Measurements from ENCODE around the gene WNT5B. TPM values are rescaled to one million over a fixed set of nuclear protein-coding genes. Genes with fewer than 3 reads are reported as not detected.

The WNT5B gene
- total RNA-seq, 1 experiment from 2014 or later = 15.4 TPM

DNA sequence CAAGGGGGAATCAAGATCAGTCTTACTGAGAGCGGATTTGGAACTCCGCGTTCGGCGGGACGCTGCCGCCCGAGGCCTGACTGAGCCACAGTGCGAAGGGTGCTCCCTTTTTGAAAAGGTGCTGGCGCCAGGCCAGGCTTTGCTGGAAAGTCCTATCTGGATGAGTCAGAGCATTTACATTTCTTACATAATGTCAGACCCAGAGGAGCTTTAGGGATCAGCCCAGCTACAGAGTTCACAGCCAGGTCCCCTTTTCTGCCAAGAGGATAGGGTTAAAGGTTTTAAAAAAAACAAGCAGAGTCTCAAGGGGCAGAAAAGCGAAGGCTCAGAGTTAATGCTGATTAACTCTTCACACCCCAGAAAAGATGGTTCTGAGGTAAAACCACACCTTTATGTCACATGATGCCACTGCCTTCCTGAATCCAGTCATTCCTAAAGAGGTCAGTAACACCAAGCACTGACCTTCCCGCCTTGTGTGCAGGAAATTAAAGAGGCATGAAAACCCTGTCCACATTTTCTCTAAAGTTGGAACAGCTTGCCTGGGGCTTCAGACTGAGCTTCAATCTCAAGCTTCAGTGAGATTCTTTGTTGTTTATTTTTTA, 22.9 kb upstream of the WNT5B start:
- no peaks in the 10 kb centered on the region for H3K36me3 ChIP-seq
- H3K4me1 ChIP-seq (replicated peaks) = peaks cover 31% of the 10 kb centered on the region
- H3K27ac ChIP-seq = peak overlapping the region; percentile 44
- H3K4me3 ChIP-seq = peak overlapping the region; percentile 31
- H3K27me3 ChIP-seq (replicated peaks) = no peaks in the 10 kb centered on the region
- H3K9me3 ChIP-seq (replicated peaks) = no peaks in the 10 kb centered on the region
- DNase-seq (ENCODE audit: low read depth in 1 of 2, low spot score in 2 of 2) = peak; percentile 91 to 93

DNA sequence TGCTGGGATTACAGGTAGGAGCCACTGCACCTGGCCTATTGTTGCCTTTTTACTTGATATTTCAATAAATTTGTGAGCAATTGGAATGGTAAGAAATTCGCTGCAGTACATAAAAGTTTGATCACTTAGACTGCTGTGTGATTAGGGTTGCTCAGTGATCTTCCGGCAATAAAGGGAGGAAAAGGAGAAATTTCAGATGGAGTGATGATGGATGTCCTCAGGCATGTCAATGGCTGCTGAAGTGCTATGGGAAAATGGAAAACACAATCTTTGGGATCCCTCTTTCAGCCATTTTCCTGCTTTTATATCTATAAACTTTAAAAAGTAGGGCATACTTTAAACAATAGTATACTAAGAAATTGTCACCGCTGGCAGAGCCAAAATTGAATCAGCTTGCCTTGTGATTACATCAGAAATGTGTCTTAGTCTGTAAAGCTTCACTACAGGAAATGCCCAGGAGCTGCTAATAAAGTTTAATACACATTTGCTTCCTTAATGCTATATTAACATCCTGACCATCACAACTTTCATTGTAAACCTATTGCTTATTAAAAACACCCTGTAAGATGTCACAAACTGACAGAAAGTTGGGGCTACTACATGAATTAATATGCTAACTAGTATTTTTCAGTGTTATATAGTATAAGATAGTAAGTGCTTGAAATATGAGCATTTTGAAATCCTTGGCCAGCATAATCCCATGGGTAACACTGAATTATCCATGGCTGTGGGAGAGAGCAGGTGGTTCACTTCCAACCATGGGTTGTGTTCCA, 20.9 kb upstream of the WNT5B start:
- no peak for DNase-seq (ENCODE audit: low read depth in 1 of 2, low spot score in 2 of 2)
- Histone ChIP-seq H3K4me3 (no peak overlapping the region), H3K9me3 (replicated peaks) (no peaks in the 10 kb centered on the region), H3K27me3 (replicated peaks) (no peaks in the 10 kb centered on the region), H3K36me3 (no peaks in the 10 kb centered on the region), H3K4me1 (replicated peaks) (peaks cover 30% of the 10 kb centered on the region), H3K27ac (no peak overlapping the region)

DNA sequence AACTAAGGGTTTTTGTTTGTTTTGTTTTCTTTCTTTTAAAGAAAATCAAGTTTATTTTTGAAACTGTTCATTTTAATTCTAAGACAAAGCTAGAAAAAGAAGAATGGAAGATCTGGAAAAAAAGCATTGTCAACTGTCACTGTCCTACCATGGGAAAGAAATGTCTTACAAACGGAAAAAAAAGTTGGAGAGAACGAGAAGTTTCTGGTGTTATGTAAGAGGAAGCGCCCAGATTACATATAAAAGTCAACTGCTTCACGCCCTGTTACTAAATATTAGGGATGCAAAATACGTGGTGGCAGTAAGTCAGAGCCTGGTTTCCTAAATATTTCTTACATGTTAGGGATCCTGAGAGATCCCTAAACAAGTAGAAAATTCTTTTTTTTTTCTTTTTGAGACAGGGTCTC, 20.3 kb upstream of the WNT5B start:
- H3K36me3 ChIP-seq = no peaks in the 10 kb centered on the region
- no peak overlapping the region for H3K4me3 ChIP-seq
- no peaks in the 10 kb centered on the region for H3K9me3 ChIP-seq (replicated peaks)
- H3K27me3 ChIP-seq (replicated peaks) = no peaks in the 10 kb centered on the region
- H3K4me1 ChIP-seq (replicated peaks) = peaks cover 30% of the 10 kb centered on the region
- no peak overlapping the region for H3K27ac ChIP-seq
- no peak for DNase-seq (ENCODE audit: low read depth in 1 of 2, low spot score in 2 of 2)

DNA sequence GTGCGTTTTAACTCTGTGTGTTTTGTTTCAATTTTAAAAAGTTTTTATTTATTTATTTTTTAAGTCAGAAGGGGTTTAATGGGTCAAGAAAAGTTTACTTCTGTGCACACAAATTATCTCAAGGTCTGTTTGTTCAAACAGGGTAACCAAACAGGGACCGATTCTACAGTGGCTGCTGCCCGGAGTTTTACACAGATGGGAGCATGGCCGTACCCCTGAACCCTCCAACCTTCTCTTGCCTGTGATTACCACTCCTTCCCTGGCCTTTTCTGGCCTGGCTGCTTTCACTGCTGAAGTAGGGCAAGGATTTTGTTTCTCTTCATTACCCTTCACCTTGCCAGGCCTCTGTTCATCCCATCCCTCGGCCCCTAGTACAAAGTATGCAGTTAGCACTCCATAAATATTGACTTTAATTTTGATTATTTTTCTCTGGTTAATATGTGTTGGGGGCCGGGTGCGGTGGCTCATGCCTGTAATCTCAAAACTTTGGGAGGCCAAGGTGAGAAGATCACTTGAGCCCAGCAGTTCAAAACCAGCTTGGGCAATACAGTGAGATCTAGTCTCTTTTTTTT, 18.9 kb upstream of the WNT5B start:
- DNase-seq (ENCODE audit: low read depth in 1 of 2, low spot score in 2 of 2) = no peak
- H3K4me3 ChIP-seq = no peak overlapping the region
- H3K27ac ChIP-seq = no peak overlapping the region
- no peaks in the 10 kb centered on the region for H3K9me3 ChIP-seq (replicated peaks)
- H3K4me1 ChIP-seq (replicated peaks) = peaks cover 28% of the 10 kb centered on the region
- H3K36me3 ChIP-seq = no peaks in the 10 kb centered on the region
- H3K27me3 ChIP-seq (replicated peaks) = no peaks in the 10 kb centered on the region

DNA sequence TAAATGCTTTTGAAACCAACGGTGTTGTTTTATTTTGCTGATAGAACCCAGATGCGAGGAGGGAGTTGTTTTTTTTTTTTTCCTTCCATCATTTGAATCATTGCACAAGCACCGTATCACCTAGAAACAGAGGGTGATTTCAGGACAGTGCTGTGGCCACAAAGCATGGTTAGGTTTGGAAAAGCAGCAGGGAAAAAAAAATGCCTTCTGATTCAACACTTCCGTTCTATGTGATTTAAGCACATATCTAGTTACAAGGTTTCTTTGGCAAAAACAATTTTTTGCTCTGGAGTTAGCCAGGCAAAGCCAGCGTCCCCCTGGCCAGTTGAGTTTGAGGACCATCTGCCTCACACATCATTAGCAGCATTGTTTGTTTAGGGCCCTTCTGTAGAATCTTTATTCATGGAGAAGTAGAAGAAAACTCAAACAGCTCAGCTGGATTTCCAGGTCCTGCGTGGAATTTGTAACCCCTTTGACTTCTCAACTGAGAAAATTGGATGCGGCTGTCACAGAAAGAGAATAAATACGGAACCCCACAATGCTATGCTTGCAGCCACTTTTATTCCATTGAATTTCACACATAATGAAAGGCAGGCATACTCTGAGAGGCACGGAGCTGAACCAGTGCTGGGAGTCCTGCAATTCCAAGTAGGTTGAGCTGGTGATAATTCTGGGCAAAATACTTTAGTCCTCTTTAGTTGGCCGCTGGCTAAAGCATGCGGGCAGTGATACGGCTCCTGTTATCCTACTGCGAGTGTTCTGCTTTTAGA, 17.0 kb upstream of the WNT5B start:
- H3K27me3 ChIP-seq (replicated peaks) = no peaks in the 10 kb centered on the region
- H3K4me1 ChIP-seq (replicated peaks) = peaks cover 10% of the 10 kb centered on the region
- H3K36me3 ChIP-seq = no peaks in the 10 kb centered on the region
- DNase-seq (ENCODE audit: low read depth in 1 of 2, low spot score in 2 of 2) = no peak
- H3K27ac ChIP-seq = no peak overlapping the region
- no peaks in the 10 kb centered on the region for H3K9me3 ChIP-seq (replicated peaks)
- H3K4me3 ChIP-seq = no peak overlapping the region

DNA sequence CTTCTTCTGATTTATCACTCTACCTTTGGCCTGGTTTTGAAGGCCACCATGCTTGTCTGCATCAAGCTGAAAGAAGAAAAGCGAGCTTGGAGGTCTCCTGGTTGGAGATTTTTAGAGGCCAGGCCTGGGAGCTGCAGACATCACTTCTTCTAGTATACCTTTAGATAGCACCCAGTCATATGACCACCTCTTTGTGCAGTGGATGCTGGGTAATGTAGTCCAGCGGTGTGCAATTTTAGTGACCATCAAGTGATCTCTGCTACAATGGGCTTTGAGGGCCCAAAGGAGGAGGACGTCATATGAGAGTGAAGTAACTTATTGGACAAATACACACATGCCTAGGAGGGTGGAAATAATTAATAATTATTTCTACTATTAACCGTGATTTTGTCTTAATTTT, 15.2 kb upstream of the WNT5B start:
- no peak for DNase-seq (ENCODE audit: low read depth in 1 of 2, low spot score in 2 of 2)
- H3K27me3 ChIP-seq (replicated peaks) = no peaks in the 10 kb centered on the region
- H3K27ac ChIP-seq = no peak overlapping the region
- no peaks in the 10 kb centered on the region; the same call in 1 of the 2 replicates for H3K9me3 ChIP-seq (replicated peaks)
- H3K4me1 ChIP-seq (replicated peaks) = peaks cover 11% of the 10 kb centered on the region
- H3K4me3 ChIP-seq = no peak overlapping the region
- no peaks in the 10 kb centered on the region for H3K36me3 ChIP-seq

DNA sequence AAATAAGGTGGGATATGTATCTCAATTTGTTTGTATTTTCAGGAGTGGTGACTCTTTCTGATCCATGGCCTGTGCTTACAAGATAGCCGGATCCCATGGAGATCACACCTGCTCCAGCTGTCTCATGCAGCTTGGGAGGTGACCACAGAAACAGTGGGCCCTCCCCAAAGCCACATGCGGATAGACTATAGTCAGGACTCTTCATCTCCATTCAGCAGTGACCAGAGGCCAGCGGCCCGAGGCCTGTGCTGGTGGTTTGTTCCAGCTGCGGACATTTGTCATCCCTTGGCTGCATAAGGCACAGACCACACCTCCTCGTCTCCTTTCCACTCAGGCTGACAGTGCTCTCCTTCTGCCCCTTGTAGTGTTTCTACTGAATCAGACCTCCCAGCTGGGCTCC, 14.7 kb upstream of the WNT5B start:
- H3K36me3 ChIP-seq = no peaks in the 10 kb centered on the region
- DNase-seq (ENCODE audit: low read depth in 1 of 2, low spot score in 2 of 2) = no peak
- H3K27ac ChIP-seq = no peak overlapping the region

DNA sequence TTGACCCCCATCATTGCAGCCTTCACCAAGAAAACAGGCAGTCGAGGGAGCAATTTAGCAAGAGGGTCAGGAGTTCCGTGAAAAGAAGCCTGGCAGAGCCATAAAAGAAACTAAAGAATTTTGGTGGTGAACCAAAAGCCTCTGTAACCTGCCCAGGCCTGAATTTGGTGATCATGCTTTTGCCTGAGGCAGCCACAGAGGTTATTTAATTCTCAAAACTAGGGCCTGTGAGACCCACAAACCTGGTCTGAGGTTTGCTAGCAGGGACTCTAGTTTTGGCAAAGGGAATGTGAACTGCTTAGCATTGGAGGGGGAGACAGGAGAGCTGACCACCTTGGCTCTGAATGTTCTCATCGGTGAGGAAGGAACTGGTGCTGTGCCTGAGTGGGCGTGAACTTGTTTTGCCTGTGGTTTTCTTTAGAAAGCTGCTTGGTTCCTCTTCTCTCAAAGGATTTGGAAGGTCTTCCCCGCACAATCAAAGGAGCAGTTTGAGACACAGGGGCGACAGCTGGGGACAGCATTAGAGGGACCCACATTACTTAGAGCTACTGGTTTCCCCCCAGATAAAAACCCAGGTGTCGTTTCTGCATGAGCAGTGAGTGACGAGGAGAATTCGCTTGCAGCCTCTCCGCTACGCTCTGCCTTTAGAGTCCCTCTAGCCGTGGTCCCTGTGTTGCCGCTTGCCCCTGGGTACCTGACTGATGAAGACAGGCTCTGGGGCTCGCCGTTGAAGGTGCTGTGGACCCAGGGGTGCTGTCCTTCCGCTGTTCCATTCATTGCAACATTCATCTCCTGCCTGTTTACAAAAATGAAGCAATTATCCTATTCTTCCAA, 12.6 kb upstream of the WNT5B start:
- Histone ChIP-seq H3K4me1 (replicated peaks) (peaks cover 11% of the 10 kb centered on the region), H3K4me3 (no peak overlapping the region), H3K27me3 (replicated peaks) (no peaks in the 10 kb centered on the region), H3K27ac (no peak overlapping the region), H3K36me3 (no peaks in the 10 kb centered on the region), H3K9me3 (replicated peaks) (no peaks in the 10 kb centered on the region; the same call in 1 of the 2 replicates)
- no peak for DNase-seq (ENCODE audit: low read depth in 1 of 2, low spot score in 2 of 2)

More for the DNA sequence above, 14.7 kb upstream of the WNT5B start:
- Histone ChIP-seq H3K9me3 (replicated peaks) (no peaks in the 10 kb centered on the region; the same call in 1 of the 2 replicates), H3K27me3 (replicated peaks) (no peaks in the 10 kb centered on the region), H3K4me3 (no peak overlapping the region), H3K4me1 (replicated peaks) (peaks cover 11% of the 10 kb centered on the region)

DNA sequence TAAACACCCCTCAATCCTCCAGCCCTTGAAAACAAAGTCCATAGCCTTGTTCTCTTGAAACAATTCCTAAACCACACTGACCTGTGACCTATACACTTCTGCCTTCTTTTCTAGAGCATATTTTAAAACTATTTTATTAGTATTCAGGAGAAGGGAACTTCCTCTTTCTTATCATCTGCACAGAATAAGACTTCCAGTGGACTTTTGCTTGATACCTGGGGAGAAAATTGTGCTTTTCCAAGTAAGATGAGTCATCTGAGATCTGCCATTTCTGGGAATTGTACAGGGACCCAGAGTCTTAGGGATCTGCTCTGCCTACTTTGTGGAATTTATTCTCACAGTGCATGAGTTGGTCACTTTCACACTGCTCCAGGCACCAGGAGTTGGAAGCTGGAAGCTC, 10.5 kb upstream of the WNT5B start:
- H3K27me3 ChIP-seq (replicated peaks) = no peaks in the 10 kb centered on the region
- H3K27ac ChIP-seq = no peak overlapping the region
- no peak for DNase-seq (ENCODE audit: low read depth in 1 of 2, low spot score in 2 of 2)
- peaks cover 6% of the 10 kb centered on the region for H3K4me1 ChIP-seq (replicated peaks)
- H3K36me3 ChIP-seq = no peaks in the 10 kb centered on the region
- no peaks in the 10 kb centered on the region; the same call in 1 of the 2 replicates for H3K9me3 ChIP-seq (replicated peaks)
- H3K4me3 ChIP-seq = no peak overlapping the region

DNA sequence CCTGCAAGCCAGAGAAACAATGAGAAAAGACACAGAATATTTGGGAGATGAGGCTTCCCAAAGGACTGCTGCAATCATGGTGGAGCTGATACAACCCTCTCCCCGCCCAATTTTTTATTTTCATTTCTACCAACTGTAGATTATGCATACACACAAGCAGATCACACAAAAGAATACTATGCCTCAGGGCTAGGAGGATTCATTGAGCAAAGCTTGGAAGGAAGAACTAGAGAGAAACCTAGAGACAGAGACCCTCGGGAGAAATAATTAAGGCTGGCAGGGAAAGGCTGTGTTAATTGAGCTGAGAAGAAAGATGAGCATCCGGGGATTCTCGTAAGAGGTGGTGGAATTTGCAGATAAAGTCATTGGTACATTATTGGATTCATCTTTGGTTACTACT, 9.9 kb upstream of the WNT5B start:
- no peaks in the 10 kb centered on the region for H3K36me3 ChIP-seq

DNA sequence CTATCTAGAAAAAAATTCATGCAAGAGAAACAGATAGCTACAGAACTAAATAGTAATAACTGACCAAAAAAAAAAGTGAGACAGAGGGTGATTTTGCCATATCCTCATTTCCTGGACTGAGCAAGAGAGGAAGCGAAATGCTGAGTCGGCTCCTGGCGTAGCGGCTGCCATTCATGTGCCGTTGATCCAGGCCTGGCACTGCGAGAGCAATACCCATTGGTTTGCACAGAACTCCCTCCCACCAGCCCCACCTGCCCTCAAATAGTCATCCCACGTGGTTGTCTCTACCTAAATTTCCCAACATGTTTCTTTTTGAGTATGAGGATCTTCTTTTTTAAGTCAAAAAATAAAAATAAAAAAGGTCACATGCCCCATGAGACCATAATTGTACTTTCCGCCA, 9.4 kb upstream of the WNT5B start:
- Histone ChIP-seq H3K27me3 (replicated peaks) (no peaks in the 10 kb centered on the region), H3K4me1 (replicated peaks) (peaks cover 6% of the 10 kb centered on the region), H3K36me3 (no peaks in the 10 kb centered on the region), H3K4me3 (no peak overlapping the region), H3K27ac (no peak overlapping the region), H3K9me3 (replicated peaks) (no peaks in the 10 kb centered on the region; the same call in 1 of the 2 replicates)
- no peak for DNase-seq (ENCODE audit: low read depth in 1 of 2, low spot score in 2 of 2)

More for the DNA sequence above, 9.9 kb upstream of the WNT5B start:
- DNase-seq (ENCODE audit: low read depth in 1 of 2, low spot score in 2 of 2) = no peak
- H3K27ac ChIP-seq = no peak overlapping the region
- peaks cover 6% of the 10 kb centered on the region for H3K4me1 ChIP-seq (replicated peaks)
- no peaks in the 10 kb centered on the region for H3K27me3 ChIP-seq (replicated peaks)
- H3K9me3 ChIP-seq (replicated peaks) = no peaks in the 10 kb centered on the region; the same call in 1 of the 2 replicates
- no peak overlapping the region for H3K4me3 ChIP-seq

DNA sequence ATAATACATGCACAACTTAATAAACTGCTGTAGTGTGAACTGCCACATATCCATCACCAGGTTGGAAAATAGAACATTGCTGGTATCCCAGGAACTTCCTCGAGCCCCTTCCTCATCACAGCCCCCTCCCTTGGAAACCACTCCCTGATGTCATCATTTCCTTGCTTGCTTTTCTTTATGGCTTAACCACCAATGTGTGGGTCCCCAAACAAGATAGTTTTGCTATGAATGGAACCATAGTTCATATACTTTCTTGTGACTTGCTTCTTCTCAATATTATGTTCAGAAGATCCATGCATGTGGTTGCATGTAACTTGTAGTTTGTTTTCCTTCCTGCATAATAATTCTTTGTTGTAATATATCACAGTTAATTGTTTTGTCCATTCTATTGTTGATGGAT, 8.9 kb upstream of the WNT5B start:
- Histone ChIP-seq H3K36me3 (no peaks in the 10 kb centered on the region), H3K27me3 (replicated peaks) (no peaks in the 10 kb centered on the region), H3K4me1 (replicated peaks) (peaks cover 9% of the 10 kb centered on the region), H3K9me3 (replicated peaks) (no peaks in the 10 kb centered on the region; the same call in 1 of the 2 replicates), H3K27ac (no peak overlapping the region), H3K4me3 (no peak overlapping the region)
- DNase-seq (ENCODE audit: low read depth in 1 of 2, low spot score in 2 of 2) = no peak

DNA sequence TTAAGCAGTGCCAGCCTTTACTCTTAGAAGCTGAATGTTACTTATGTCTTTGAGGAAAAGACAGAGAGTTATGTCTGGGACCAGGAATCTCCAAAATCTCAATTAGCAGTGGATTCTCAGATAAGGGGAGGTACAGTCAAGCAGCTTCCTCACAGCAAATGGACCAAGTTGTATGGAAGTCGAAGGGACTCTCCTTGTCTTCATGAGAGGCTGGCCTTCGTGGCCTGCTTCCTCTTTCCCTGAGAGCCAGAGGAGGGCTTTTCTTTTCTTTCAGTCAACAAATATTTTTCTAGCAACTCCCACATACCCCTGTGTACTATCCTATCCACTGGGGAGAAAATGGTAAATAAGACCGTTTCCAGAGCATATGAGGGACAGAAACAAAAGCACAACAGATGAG, 6.6 kb upstream of the WNT5B start:
- Histone ChIP-seq H3K4me3 (no peak overlapping the region), H3K4me1 (replicated peaks) (peaks cover 19% of the 10 kb centered on the region), H3K27ac (no peak overlapping the region), H3K27me3 (replicated peaks) (no peaks in the 10 kb centered on the region), H3K36me3 (no peaks in the 10 kb centered on the region), H3K9me3 (replicated peaks) (no peaks in the 10 kb centered on the region; the same call in 1 of the 2 replicates)
- no peak for DNase-seq (ENCODE audit: low read depth in 1 of 2, low spot score in 2 of 2)

All from SJSA1 (cell line).